K562 (cell line): ENCODE data around the gene FILIP1. TPM values are rescaled to one million over a fixed set of nuclear protein-coding genes. Genes with fewer than 3 reads are reported as not detected.

Source experiments
- ETV1 ChIP-seq: fragments of 450-650 bp; conservative IDR thresholded peaks from 2 replicates; pipeline ENCODE4 v1.6.1; 2016; ENCODE audit warnings: missing genetic modification characterization, control low read depth, low read depth, missing compliant biosample characterization
- HOXB6 ChIP-seq: fragments of 250-450 bp; sonication (Bioruptor Pico); IDR thresholded peaks from 2 replicates; pipeline ENCODE4 v1.5.1; 2022; ENCODE audit warnings: mild to moderate bottlenecking, borderline replicate concordance
- HSF4 ChIP-seq: fragments of 250-450 bp; sonication (Bioruptor Pico); IDR thresholded peaks from 2 replicates; pipeline ENCODE4 v2.1.2; 2022; ENCODE audit warnings: mild to moderate bottlenecking, moderate library complexity, borderline replicate concordance
- IFI16 ChIP-seq: fragments of 250-450 bp; sonication (Bioruptor Pico); IDR thresholded peaks from 2 replicates; pipeline ENCODE4 v2.1.2; 2022; ENCODE audit warnings: mild to moderate bottlenecking, inconsistent platforms
- IRF2 ChIP-seq: sonication (generic); formaldehyde crosslinking; IDR thresholded peaks from 2 replicates; pipeline ENCODE4 v1.8.1; 2022; ENCODE audit warnings: mild to moderate bottlenecking, missing genetic modification reagents
- KAT2B ChIP-seq: IDR thresholded peaks from one replicate; pipeline ENCODE4 v1.6.1; 2012; ENCODE audit warnings: low read depth, mild to moderate bottlenecking, control low read depth, inconsistent platforms, low read length, moderate library complexity
- KLF13 ChIP-seq: fragments of 450-650 bp; IDR thresholded peaks from 2 replicates; pipeline ENCODE4 v1.6.1; 2016; ENCODE audit warnings: missing genetic modification characterization, low read depth, mild to moderate bottlenecking, missing compliant biosample characterization, moderate library complexity, borderline replicate concordance
- NRF1 ChIP-seq, 2 experiments: fragments of 450-650 bp; IDR thresholded peaks in 1 of 2; conservative IDR thresholded peaks in 1 of 2; 2 replicates each; pipeline ENCODE4 v1.6.1; 2014; ENCODE audit warnings: mild to moderate bottlenecking in 2 of 2
- PHB ChIP-seq: fragments of 250-450 bp; sonication (Bioruptor Pico); IDR thresholded peaks from 2 replicates; pipeline ENCODE4 v1.5.0; 2021
- POLR2H ChIP-seq: IDR thresholded peaks from 2 replicates; pipeline ENCODE4 v1.6.1; 2016; ENCODE audit warnings: missing genetic modification characterization, low read depth, mild to moderate bottlenecking, control low read depth, missing compliant biosample characterization, moderate library complexity
- RBM15 ChIP-seq: fragments of 200-400 bp; formaldehyde crosslinking; IDR thresholded peaks from 2 replicates; pipeline ENCODE4 v1.6.1; 2018; ENCODE audit warnings: mild to moderate bottlenecking, low read length, moderate library complexity; ENCODE audit not compliant: insufficient read depth
- SMAD4 ChIP-seq: fragments of 250-450 bp; sonication (Bioruptor Pico); conservative IDR thresholded peaks from 2 replicates; pipeline ENCODE4 v1.8.0; 2021; ENCODE audit warnings: inconsistent platforms, mild to moderate bottlenecking, moderate library complexity
- SMARCB1 ChIP-seq: IDR thresholded peaks from 2 replicates; pipeline ENCODE4 v1.6.1; 2011; ENCODE audit warnings: improper control_type of control experiment, low read depth; ENCODE audit not compliant: insufficient read length
- SRSF9 ChIP-seq: fragments of 200-400 bp; formaldehyde crosslinking; IDR thresholded peaks from 2 replicates; pipeline ENCODE4 v1.6.1; 2017; ENCODE audit warnings: low read depth, low read length, borderline replicate concordance
- TSC22D4 ChIP-seq: fragments of 450-650 bp; IDR thresholded peaks from 2 replicates; pipeline ENCODE4 v1.6.1; 2016; ENCODE audit warnings: missing genetic modification characterization, missing biosample characterization, control low read depth
- ZFX ChIP-seq: sonication (generic); formaldehyde crosslinking; IDR thresholded peaks from 2 replicates; pipeline ENCODE4 v1.8.0; 2022; ENCODE audit warnings: mild to moderate bottlenecking, missing genetic modification reagents, moderate library complexity
- ZNF224 ChIP-seq: sonication (generic); formaldehyde crosslinking; IDR thresholded peaks from 2 replicates; pipeline ENCODE4 v1.8.0; 2022; ENCODE audit warnings: mild to moderate bottlenecking, missing genetic modification reagents
- ZNF408 ChIP-seq: fragments of 250-450 bp; sonication (Bioruptor Pico); IDR thresholded peaks from 2 replicates; pipeline ENCODE4 v1.4.0; 2020; ENCODE audit warnings: low read depth, mild to moderate bottlenecking, moderate library complexity
- polyA plus RNA-seq, 8 experiments: library from polyadenylated mRNA; depleted of rRNA in 4 of 8; stranded (reverse) in 5 of 8; unstranded in 3 of 8; fragments of >200 nt; fragmentation: Nextera tagmentation in 2 of 8; fragmentation: Illumina TruSeq in 1 of 8; extraction: Ambion mirVana in 2 of 8; extraction: Trizol in 1 of 8; gene quantifications; 2 replicates each; pipeline versions ENCODE4 v1.2.1 to v1.2.3, GENCODE V29; 2011 to 2014; ENCODE audit warnings: inconsistent platforms in 1 of 8, missing spikeins in 1 of 8
- total RNA-seq, 7 experiments: library from RNA; depleted of rRNA in 6 of 7; stranded (reverse); fragments of >200 nt in 6 of 7; fragmentation: Illumina TruSeq in 2 of 7; extraction: Trizol in 2 of 7; gene quantifications; 2 replicates each; pipeline versions ENCODE4 v1.2.1 to v1.2.3, GENCODE V29; 2011 to 2021; ENCODE audit warnings: low replicate concordance in 1 of 7
- TF ChIP-seq, protein P1 (sequence below): fragments of 450-650 bp; IDR thresholded peaks from 2 replicates; pipeline ENCODE4 v1.6.1; 2017; ENCODE audit warnings: mild to moderate bottlenecking, moderate library complexity
- TF ChIP-seq, protein P2 (sequence below), 2 experiments: IDR thresholded peaks; 2 replicates each; pipeline ENCODE4 v1.6.1; 2011; ENCODE audit warnings: borderline replicate concordance in 1 of 2, control low read depth in 1 of 2, low read depth in 1 of 2, low read length in 1 of 2, mild to moderate bottlenecking in 1 of 2, mixed read lengths in 1 of 2, moderate library complexity in 1 of 2; ENCODE audit not compliant: insufficient read depth in 1 of 2, insufficient read length in 1 of 2, poor library complexity in 1 of 2, severe bottlenecking in 1 of 2; ENCODE audit errors: extremely low read depth in 1 of 2
- TF ChIP-seq, protein P3 (sequence below): fragments of 250-450 bp; sonication (Bioruptor Pico); IDR thresholded peaks from 2 replicates; pipeline ENCODE4 v1.4.0; 2020; ENCODE audit warnings: mild to moderate bottlenecking, moderate library complexity

FILIP1 gene
- total and polyA plus RNA-seq, 9 of the 15 experiments (the other 6 are each of a cell fraction or from before 2014, with no cell fraction given), result 0.03 to 0.25 (median 0.10) TPM; not detected in 1

DNA sequence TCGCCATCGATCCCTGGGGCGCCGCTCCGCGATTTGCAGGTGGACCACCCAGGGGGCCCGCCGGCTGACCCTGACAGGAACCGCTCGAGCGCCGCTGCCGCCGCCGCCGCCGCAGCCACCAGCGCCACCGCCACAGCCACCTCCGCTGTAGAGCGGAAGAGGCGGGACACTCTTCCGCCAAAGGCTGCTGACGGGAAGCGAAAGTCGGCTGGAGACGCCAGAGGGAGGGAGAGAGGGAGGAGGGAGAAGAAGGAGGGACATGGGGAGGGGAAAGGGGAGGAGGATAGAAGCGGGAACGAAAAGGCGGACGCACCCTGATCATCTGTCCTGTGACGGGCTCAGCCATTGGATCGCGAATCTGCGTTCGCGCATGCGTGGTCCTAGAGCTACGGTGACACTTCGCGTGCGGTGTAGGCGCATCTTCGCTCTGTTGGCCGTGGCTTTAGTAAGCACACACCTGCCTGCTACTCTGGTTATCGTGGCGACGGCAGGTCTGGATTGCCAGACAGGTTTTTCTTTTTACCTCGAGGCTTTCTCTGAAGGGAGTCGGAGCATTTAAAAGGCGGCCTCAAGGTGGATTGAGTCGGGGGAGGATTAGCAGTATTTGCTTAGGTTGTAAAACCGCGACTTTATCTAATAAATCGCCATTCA, 208.8 kb downstream of the FILIP1 start, which contains the start of gene TMEM30A (continued):
- TF ChIP-seq RBM15 (no peak), KAT2B (no peak), ZFX (peak; percentile 57; the same call in 1 of the 2 replicates), IRF2 (no peak), ETV1 (no peak; the same call in 1 of the 2 replicates), PHB (no peak), SMAD4 (CRISPR knock-in tag) (peak; percentile 40; the same call in 1 of the 2 replicates), KLF13 (no peak), POLR2H (peak; percentile 80), SMARCB1 (no peak), IFI16 (CRISPR knock-in tag) (no peak), HSF4 (CRISPR knock-in tag) (no peak), NRF1 (conservative IDR thresholded peaks at IDR 0.05 in 1 of 2, IDR thresholded peaks at IDR 0.05 in 1 of 2) (peak; percentile 91 to 93), TSC22D4 (tag) (no peak), ZNF408 (CRISPR knock-in tag) (no peak), ZNF224 (CRISPR knock-in tag) (no peak), SRSF9 (no peak), HOXB6 (CRISPR knock-in tag) (no peak)
- TF ChIP-seq, protein P1, sequence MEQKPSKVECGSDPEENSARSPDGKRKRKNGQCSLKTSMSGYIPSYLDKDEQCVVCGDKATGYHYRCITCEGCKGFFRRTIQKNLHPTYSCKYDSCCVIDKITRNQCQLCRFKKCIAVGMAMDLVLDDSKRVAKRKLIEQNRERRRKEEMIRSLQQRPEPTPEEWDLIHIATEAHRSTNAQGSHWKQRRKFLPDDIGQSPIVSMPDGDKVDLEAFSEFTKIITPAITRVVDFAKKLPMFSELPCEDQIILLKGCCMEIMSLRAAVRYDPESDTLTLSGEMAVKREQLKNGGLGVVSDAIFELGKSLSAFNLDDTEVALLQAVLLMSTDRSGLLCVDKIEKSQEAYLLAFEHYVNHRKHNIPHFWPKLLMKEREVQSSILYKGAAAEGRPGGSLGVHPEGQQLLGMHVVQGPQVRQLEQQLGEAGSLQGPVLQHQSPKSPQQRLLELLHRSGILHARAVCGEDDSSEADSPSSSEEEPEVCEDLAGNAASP, result no peak
- TF ChIP-seq, protein P2, sequence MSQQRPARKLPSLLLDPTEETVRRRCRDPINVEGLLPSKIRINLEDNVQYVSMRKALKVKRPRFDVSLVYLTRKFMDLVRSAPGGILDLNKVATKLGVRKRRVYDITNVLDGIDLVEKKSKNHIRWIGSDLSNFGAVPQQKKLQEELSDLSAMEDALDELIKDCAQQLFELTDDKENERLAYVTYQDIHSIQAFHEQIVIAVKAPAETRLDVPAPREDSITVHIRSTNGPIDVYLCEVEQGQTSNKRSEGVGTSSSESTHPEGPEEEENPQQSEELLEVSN (IDR thresholded peaks at IDR 0.05; ENCODE audit: borderline replicate concordance in 1 of 2, extremely low read depth in 1 of 2, insufficient read depth in 1 of 2, insufficient read length in 1 of 2, low read depth in 1 of 2, low read length in 1 of 2, poor library complexity in 1 of 2, severe bottlenecking in 1 of 2), result peak; percentile 69 to 84
- TF ChIP-seq, protein P3, sequence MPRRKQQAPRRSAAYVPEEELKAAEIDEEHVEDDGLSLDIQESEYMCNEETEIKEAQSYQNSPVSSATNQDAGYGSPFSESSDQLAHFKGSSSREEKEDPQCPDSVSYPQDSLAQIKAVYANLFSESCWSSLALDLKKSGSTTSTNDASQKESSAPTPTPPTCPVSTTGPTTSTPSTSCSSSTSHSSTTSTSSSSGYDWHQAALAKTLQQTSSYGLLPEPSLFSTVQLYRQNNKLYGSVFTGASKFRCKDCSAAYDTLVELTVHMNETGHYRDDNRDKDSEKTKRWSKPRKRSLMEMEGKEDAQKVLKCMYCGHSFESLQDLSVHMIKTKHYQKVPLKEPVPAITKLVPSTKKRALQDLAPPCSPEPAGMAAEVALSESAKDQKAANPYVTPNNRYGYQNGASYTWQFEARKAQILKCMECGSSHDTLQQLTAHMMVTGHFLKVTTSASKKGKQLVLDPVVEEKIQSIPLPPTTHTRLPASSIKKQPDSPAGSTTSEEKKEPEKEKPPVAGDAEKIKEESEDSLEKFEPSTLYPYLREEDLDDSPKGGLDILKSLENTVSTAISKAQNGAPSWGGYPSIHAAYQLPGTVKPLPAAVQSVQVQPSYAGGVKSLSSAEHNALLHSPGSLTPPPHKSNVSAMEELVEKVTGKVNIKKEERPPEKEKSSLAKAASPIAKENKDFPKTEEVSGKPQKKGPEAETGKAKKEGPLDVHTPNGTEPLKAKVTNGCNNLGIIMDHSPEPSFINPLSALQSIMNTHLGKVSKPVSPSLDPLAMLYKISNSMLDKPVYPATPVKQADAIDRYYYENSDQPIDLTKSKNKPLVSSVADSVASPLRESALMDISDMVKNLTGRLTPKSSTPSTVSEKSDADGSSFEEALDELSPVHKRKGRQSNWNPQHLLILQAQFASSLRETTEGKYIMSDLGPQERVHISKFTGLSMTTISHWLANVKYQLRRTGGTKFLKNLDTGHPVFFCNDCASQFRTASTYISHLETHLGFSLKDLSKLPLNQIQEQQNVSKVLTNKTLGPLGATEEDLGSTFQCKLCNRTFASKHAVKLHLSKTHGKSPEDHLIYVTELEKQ (CRISPR knock-in tag), result no peak
